RPMI8226 (cell line): ENCODE results near the gene NATD1.
A peak's percentile ranks its signal among the peaks of the same experiment; 100 is the strongest.

Experiments used
- DNase-seq: peaks from one replicate; pipeline ENCODE4 v3.0.0-alpha.2; 2015

The NATD1 gene

GRCh38 chr17:21275047-21275578, 21.9 kb upstream of the NATD1 start:
- peak; percentile 48 for DNase-seq

- DNase-seq, result no peak
Observed at GRCh38 chr17:21272881-21273792, 19.9 kb upstream of the NATD1 start.

GRCh38 chr17:21272250-21272649, 19.0 kb upstream of the NATD1 start:
- no peak for DNase-seq

- no peak for DNase-seq
Observed at GRCh38 chr17:21271454-21272183, 18.4 kb upstream of the NATD1 start.

- DNase-seq, result no peak
Observed at GRCh38 chr17:21269394-21269793, 16.2 kb upstream of the NATD1 start.

- peak; percentile 0 for DNase-seq
Observed at GRCh38 chr17:21268596-21269188, 15.5 kb upstream of the NATD1 start.

GRCh38 chr17:21263376-21263775, 10.2 kb upstream of the NATD1 start:
- no peak for DNase-seq

- DNase-seq, result peak; percentile 0
Observed at GRCh38 chr17:21262259-21262993, 9.2 kb upstream of the NATD1 start.

- DNase-seq, result no peak
Observed at GRCh38 chr17:21258593-21258992, 5.4 kb upstream of the NATD1 start.

- DNase-seq, result no peak
Observed at GRCh38 chr17:21253646-21254441, 634 bp upstream of the NATD1 start.

GRCh38 chr17:21252289-21252795, 868 bp downstream of the NATD1 start:
- DNase-seq, result no peak

GRCh38 chr17:21251337-21252010, 1.7 kb downstream of the NATD1 start:
- DNase-seq, result no peak

- DNase-seq, result no peak
Observed at GRCh38 chr17:21250854-21251253, 2.4 kb downstream of the NATD1 start.

- no peak for DNase-seq
Observed at GRCh38 chr17:21249920-21250703, 3.1 kb downstream of the NATD1 start.

- DNase-seq, result no peak
Observed at GRCh38 chr17:21249086-21249795, 4.0 kb downstream of the NATD1 start.

- DNase-seq, result no peak
Observed at GRCh38 chr17:21248500-21248899, 4.7 kb downstream of the NATD1 start.

- DNase-seq, result no peak
Observed at GRCh38 chr17:21247552-21248258, 5.5 kb downstream of the NATD1 start.

GRCh38 chr17:21246698-21247097, 6.5 kb downstream of the NATD1 start:
- no peak for DNase-seq

GRCh38 chr17:21245639-21246084, 7.5 kb downstream of the NATD1 start:
- no peak for DNase-seq
